ENCODE data around the gene SANBR. TPM values are rescaled to one million over a fixed set of nuclear protein-coding genes. Genes with fewer than 3 reads are reported as not detected.
"Not testable (repeated sequence)": the region's sequence is repeated elsewhere in the genome, so short reads cannot be mapped to it uniquely, and the experiment has no call there.

Gene SANBR
- 12.9 and 13.6 TPM in 2 replicates for polyA plus RNA-seq (2014; cell fraction: cytosol; rRNA removed)
- 17.5 and 25.1 TPM in 2 replicates for polyA plus RNA-seq (2014; cell fraction: nucleus; rRNA removed)

- peak; percentile 92 for DNase-seq (ENCODE audit: low spot score)
Measured at GRCh38 chr2:61065714-61066709, at the start of gene SANBR. Gene SANBR, plus strand, starts transcription at chr2:61065871. Its CDS starts 4,480 bp downstream, at chr2:61070351.

GRCh38 chr2:61015976-61016375, 49.7 kb upstream of the SANBR start:
- no peak for DNase-seq (ENCODE audit: low spot score)

GRCh38 chr2:61016392-61017002, 49.2 kb upstream of the SANBR start:
- DNase-seq (ENCODE audit: low spot score) = no peak

- DNase-seq (ENCODE audit: low spot score) = peak; percentile 85
Measured at GRCh38 chr2:61017003-61017555, 48.6 kb upstream of the SANBR start.

- DNase-seq (ENCODE audit: low spot score) = peak; percentile 82
Measured at GRCh38 chr2:61017556-61018317, 47.9 kb upstream of the SANBR start, which contains the start of the genes PEX13 and PUS10. Gene PEX13, plus strand, starts transcription at chr2:61017720. Its CDS starts 40 bp downstream, at chr2:61017760. Gene PUS10, minus strand, starts transcription at chr2:61018255. Its CDS starts 6,365 bp downstream, at chr2:61011890.

GRCh38 chr2:61018318-61018755, 47.3 kb upstream of the SANBR start:
- DNase-seq (ENCODE audit: low spot score) = peak; percentile 27

GRCh38 chr2:61018798-61019197, 46.9 kb upstream of the SANBR start:
- DNase-seq (ENCODE audit: low spot score) = no peak

- DNase-seq (ENCODE audit: low spot score) = no peak
Measured at GRCh38 chr2:61021228-61021660, 44.4 kb upstream of the SANBR start.

GRCh38 chr2:61023670-61024069, 42.0 kb upstream of the SANBR start:
- no peak for DNase-seq (ENCODE audit: low spot score)

GRCh38 chr2:61029533-61029932, 36.1 kb upstream of the SANBR start:
- no peak for DNase-seq (ENCODE audit: low spot score)

GRCh38 chr2:61034592-61034991, 31.1 kb upstream of the SANBR start:
- DNase-seq (ENCODE audit: low spot score) = not testable (repeated sequence)

- not testable (repeated sequence) for DNase-seq (ENCODE audit: low spot score)
Measured at GRCh38 chr2:61036643-61037042, 29.0 kb upstream of the SANBR start.

GRCh38 chr2:61042807-61043206, 22.9 kb upstream of the SANBR start:
- DNase-seq (ENCODE audit: low spot score) = no peak

GRCh38 chr2:61044636-61045035, 21.0 kb upstream of the SANBR start:
- no peak for DNase-seq (ENCODE audit: low spot score)

GRCh38 chr2:61045226-61045625, 20.4 kb upstream of the SANBR start:
- DNase-seq (ENCODE audit: low spot score) = no peak

GRCh38 chr2:61045999-61046398, 19.7 kb upstream of the SANBR start:
- no peak for DNase-seq (ENCODE audit: low spot score)

GRCh38 chr2:61055557-61055956, 10.1 kb upstream of the SANBR start:
- no peak for DNase-seq (ENCODE audit: low spot score)

- DNase-seq (ENCODE audit: low spot score) = no peak
Measured at GRCh38 chr2:61057562-61057961, 8.1 kb upstream of the SANBR start.

GRCh38 chr2:61059382-61059781, 6.3 kb upstream of the SANBR start:
- DNase-seq (ENCODE audit: low spot score) = no peak

- no peak for DNase-seq (ENCODE audit: low spot score)
Measured at GRCh38 chr2:61074100-61074499, 8.4 kb downstream of the SANBR start.

GRCh38 chr2:61085883-61086282, 20.2 kb downstream of the SANBR start:
- DNase-seq (ENCODE audit: low spot score) = no peak
